Non-pigmented ciliary epithelial cell (primary cell): ENCODE results near the gene RASD2.

Experiments
- DNase-seq: peaks from one replicate; pipeline ENCODE4 v3.0.0-alpha.2; 2010; ENCODE audit warnings: low read depth

Gene RASD2

DNA sequence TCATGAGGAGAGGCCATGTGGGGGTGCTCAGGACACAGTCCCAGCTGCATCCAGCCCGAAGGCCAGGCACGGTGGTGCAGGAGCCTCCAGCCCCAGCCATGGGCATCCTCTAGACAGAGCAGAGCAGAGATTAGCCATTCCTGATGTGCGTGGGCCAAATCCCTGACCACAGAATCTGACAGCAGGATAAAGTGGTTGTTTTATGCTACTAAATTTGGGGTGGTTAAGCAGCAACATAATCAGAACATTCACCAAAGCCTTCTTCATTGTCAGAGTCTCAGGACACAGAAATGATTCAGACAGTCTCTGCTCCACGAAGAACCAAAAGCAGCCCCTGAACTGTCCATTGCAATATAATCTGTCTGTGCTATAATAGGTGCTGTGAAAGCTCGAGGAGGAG is 19.7 kb downstream of the RASD2 start:
- no peak for DNase-seq

GRCh38 chr22:35560824-35561223 is 20.2 kb downstream of the RASD2 start:
- DNase-seq: no peak

DNA sequence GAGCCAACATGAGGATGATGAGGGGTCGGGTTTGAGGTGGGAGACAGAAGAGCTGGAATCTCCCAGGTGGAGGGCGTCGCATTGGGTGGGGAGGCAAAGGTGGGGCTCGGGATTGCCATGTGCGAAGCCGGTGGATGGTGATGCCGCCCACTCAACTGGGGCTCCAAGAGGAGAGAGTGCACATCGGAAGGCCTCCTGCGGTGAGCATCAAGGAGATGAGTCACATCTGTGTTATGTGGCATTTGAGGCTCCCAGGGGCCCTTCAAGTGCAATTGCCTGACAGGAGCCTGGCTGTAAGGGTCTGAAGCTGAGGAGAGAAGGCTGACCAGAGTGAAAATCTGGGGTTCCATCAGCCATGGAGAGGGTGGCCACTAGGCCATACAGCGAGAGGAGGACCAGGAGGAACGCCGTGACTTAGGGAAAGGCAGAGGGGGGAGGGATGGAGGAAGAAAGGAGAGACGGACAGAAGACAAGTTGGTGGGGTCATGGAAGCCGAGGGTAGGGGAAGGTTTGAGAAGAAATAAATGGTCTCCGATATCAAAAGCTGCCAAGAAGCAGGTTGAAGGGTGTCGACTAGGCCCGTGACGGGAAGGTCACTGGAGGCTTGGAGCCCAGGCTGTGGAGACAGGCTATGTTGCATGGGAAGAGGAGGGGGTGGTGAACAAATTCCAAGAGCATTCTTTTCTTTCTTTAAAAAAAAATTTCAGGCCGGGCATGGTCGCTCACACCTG is 21.3 kb downstream of the RASD2 start:
- DNase-seq: peak; percentile 63

DNA sequence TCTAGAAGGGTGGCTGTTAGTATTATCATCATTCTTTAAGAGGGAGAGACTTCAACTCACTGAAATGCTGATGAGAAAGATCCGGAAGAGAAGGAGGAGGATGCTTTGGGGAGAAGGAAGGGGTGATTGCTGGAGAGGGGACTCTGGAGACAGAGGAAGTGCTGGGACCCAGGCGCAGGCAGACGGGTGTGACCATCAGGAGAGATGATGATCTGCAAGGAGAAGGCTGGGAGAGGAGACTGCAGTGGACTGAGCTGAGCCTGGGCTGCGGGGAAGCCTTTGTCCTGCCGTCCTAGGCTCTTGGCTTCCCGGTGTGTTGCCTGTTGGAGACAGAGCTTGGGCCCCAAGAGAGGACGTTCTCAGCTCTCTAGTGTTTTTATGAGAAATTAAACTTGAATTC is 22.6 kb downstream of the RASD2 start:
- no peak for DNase-seq

DNA sequence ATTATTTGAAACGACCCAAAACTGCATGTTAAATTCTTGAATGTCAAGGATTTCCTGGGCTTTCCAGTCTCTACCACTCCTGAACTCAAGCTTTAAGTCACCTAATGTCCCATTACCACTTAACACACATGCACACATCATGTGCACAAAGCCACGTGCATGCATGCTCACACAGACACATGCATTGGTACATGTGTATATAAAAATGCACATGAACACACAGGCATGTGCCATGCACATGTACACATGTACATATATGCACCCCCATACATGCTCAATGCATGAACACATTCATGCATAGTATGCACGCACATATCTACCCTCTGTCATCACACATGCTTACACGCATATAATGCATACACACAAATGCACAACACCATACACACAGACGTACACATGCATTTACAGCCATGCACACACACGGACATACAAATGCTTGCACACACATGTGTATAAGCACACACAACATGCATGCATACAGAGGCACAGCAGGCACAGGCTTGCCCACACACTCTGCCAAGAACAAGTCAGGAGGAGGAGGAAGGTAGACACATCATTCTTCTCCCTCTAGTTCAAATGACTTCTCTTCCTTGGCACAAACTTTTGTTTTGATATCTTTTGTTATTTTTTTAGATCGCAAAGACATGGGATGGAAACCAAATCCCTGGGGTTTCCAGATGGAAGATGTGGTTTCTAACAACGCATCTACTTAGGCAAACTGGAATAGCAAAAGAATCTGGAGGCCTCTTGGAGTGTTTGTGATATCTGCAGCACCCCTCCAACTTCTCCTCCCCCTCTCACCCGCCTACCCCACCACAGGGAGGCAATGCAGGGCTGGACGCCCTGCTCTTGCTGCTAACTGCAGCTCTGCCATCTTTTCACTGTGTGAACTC is 24.6 kb downstream of the RASD2 start:
- DNase-seq: no peak

- no peak for DNase-seq
Observed at GRCh38 chr22:35567351-35568141, 26.9 kb downstream of the RASD2 start.

GRCh38 chr22:35568751-35569739 is 28.4 kb downstream of the RASD2 start:
- DNase-seq: no peak

- no peak for DNase-seq
Observed at GRCh38 chr22:35569916-35570315, 29.3 kb downstream of the RASD2 start.

- no peak for DNase-seq
Observed at GRCh38 chr22:35570686-35571194, 30.1 kb downstream of the RASD2 start.

DNA sequence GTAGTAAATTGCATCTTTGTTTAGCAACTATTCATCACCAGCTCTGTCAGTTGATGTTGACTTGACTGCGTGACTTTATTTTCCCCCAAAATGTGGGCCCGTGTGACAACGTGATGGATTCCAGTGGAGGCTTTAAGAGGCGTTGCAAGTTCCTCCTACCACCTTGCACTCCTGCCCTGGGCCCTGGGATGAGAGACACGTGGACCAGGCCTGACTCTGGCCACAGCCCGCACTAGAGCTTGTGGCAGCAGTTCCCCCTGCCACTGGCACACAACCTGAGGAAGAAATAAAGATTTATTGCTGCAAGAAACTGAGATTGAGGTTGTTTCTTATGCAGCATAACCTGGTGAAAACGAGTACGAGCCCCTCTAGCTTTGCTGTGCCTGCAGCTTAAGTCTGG is 31.9 kb downstream of the RASD2 start:
- no peak for DNase-seq

GRCh38 chr22:35575116-35575748 is 34.6 kb downstream of the RASD2 start:
- DNase-seq: no peak

- DNase-seq: no peak
Observed at GRCh38 chr22:35576671-35577070, 36.0 kb downstream of the RASD2 start.

DNA sequence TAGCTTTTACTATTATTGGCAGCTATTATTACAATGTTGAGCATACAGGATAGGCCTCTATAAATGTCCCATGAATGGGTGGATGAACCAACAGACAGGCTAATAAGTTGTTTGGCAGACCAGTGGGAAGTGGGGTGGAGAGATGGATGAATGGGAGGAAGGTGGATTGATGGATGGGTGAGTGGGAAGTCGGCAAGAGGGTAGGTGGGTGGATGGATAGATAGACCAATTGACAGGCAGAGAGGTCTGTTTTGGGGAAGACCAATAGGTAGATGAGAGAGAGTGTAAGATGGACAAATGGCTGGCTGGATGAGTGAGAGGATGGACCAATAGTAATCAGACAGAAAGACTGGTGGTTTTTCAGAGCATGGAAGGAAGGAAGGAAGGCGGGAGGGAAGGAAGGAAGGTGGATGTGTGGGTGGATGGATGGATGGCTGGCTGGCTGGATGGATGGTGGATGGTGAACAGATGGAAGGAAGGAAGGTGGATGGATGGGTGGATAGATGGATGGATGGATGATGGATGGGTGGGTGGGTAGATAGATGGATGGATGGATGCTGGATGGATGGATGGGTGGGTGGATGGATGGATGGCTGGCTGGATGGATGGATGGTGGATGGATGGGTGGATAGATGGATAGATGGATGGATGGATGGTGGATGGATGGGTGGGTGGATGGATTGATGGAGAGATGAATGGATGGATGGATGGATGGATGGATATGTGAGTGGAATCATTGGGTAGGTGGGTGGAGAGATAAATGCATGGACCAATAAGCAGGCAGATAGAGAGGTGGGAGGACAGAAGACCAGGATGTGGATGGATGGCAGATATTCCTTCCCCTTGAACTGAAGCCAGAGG is 37.4 kb downstream of the RASD2 start:
- no peak for DNase-seq

GRCh38 chr22:35578836-35579575 is 38.4 kb downstream of the RASD2 start:
- DNase-seq: no peak

- DNase-seq: no peak
Observed at GRCh38 chr22:35580351-35581022, 39.9 kb downstream of the RASD2 start.

DNA sequence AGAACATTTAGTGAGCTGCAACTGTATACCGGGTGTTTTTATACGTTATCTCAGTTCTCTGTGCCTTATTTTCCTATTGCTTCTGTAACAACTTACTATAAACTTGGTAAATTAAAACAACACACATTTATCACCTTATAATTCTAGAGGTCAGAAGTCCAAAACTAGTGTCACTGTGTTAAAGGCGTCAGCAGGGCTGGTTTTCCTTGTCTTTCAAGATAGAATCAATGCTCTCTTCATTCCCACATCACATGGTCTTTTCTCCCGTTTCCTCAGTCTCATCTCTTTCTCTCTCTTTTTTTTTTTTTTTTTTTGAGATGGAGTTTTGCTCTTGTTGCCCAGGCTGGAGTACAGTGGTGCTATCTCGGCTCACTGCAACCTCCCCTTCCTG is 40.4 kb downstream of the RASD2 start:
- no peak for DNase-seq

GRCh38 chr22:35582218-35582860 is 41.7 kb downstream of the RASD2 start:
- DNase-seq: no peak
